Measurements from ENCODE around the gene SLC4A1AP. TPM values are rescaled to one million over a fixed set of nuclear protein-coding genes. Genes with fewer than 3 reads are reported as not detected.
A peak's percentile ranks its signal among the peaks of the same experiment; 100 is the strongest.

Gene SLC4A1AP
- total RNA-seq, 1 experiment from 2014 or later, result 29.1 TPM

GRCh38 chr2:27634291-27634690, 29.4 kb upstream of the SLC4A1AP start:
- H2AFZ ChIP-seq (ENCODE audit: low read length), result no peak overlapping the region
- DNase-seq (no peak), ATAC-seq (no peak)
- TF ChIP-seq, protein P1, sequence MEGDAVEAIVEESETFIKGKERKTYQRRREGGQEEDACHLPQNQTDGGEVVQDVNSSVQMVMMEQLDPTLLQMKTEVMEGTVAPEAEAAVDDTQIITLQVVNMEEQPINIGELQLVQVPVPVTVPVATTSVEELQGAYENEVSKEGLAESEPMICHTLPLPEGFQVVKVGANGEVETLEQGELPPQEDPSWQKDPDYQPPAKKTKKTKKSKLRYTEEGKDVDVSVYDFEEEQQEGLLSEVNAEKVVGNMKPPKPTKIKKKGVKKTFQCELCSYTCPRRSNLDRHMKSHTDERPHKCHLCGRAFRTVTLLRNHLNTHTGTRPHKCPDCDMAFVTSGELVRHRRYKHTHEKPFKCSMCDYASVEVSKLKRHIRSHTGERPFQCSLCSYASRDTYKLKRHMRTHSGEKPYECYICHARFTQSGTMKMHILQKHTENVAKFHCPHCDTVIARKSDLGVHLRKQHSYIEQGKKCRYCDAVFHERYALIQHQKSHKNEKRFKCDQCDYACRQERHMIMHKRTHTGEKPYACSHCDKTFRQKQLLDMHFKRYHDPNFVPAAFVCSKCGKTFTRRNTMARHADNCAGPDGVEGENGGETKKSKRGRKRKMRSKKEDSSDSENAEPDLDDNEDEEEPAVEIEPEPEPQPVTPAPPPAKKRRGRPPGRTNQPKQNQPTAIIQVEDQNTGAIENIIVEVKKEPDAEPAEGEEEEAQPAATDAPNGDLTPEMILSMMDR (conservative IDR thresholded peaks at IDR 0.05; ENCODE audit: low read depth, low read length), result no peak
- TF ChIP-seq EZH2phosphoT487 (IDR thresholded peaks at IDR 0.05; ENCODE audit: borderline replicate concordance, low read length) (no peak), EZH2 (IDR thresholded peaks at IDR 0.05; ENCODE audit: low read length, unreplicated experiment) (no peak)
- peaks cover 31% of the 10 kb centered on the region for H3K79me2 ChIP-seq (ENCODE audit: low read length)
- H4K20me1 ChIP-seq (ENCODE audit: low read length), result no peaks in the 10 kb centered on the region
- no TSS peak for BruUV-seq (replicated peaks)
- ChIA-PET CTCF (no interaction called here), POLR2A (ENCODE audit: unreplicated experiment) (no interaction called here)
- H3K27me3 ChIP-seq (ENCODE audit: low read length), result no peaks in the 10 kb centered on the region
- H3K9me2 ChIP-seq (replicated peaks; ENCODE audit: low read length), result no peaks in the 10 kb centered on the region
- peaks cover 5% of the 10 kb centered on the region for H3F3A ChIP-seq (ENCODE audit: low read length, unreplicated experiment)
- H3K4me3 ChIP-seq (ENCODE audit: low read length), result no peak overlapping the region
- no peak overlapping the region for H3K27ac ChIP-seq (ENCODE audit: low read length)
- no peak overlapping the region for H3K9ac ChIP-seq (ENCODE audit: low read length)
- peaks cover 39% of the 10 kb centered on the region for H3K36me3 ChIP-seq (ENCODE audit: low read depth, low read length)
- no peak overlapping the region for H3K4me2 ChIP-seq (ENCODE audit: low read length)
- no peaks in the 10 kb centered on the region for H3K9me3 ChIP-seq (ENCODE audit: low read length)
- intact Hi-C loops (cut with micrococcal nuclease), result no loop called here
- peaks cover 25% of the 10 kb centered on the region for H3K4me1 ChIP-seq (ENCODE audit: insufficient read depth, low read length)

GRCh38 chr2:27636766-27637165, 26.9 kb upstream of the SLC4A1AP start:
- ATAC-seq (no peak), DNase-seq (no peak)
- TF ChIP-seq, protein P1 (conservative IDR thresholded peaks at IDR 0.05; ENCODE audit: low read depth, low read length), result no peak
- TF ChIP-seq EZH2 (IDR thresholded peaks at IDR 0.05; ENCODE audit: low read length, unreplicated experiment) (no peak), EZH2phosphoT487 (IDR thresholded peaks at IDR 0.05; ENCODE audit: borderline replicate concordance, low read length) (no peak)
- Histone ChIP-seq H3K9ac (ENCODE audit: low read length) (no peak overlapping the region), H3K36me3 (ENCODE audit: low read depth, low read length) (peaks cover 49% of the 10 kb centered on the region), H3K9me2 (replicated peaks; ENCODE audit: low read length) (no peaks in the 10 kb centered on the region), H3K4me3 (ENCODE audit: low read length) (no peak overlapping the region), H3F3A (ENCODE audit: low read length, unreplicated experiment) (peaks cover 5% of the 10 kb centered on the region), H2AFZ (ENCODE audit: low read length) (no peak overlapping the region), H3K9me3 (ENCODE audit: low read length) (no peaks in the 10 kb centered on the region), H3K27ac (ENCODE audit: low read length) (no peak overlapping the region), H3K79me2 (ENCODE audit: low read length) (peaks cover 6% of the 10 kb centered on the region), H3K27me3 (ENCODE audit: low read length) (no peaks in the 10 kb centered on the region), H3K4me1 (ENCODE audit: insufficient read depth, low read length) (peaks cover 22% of the 10 kb centered on the region), H4K20me1 (ENCODE audit: low read length) (no peaks in the 10 kb centered on the region), H3K4me2 (ENCODE audit: low read length) (no peak overlapping the region)
- CTCF ChIA-PET, result no interaction called here
- BruUV-seq (replicated peaks), result no TSS peak
- intact Hi-C loops (cut with micrococcal nuclease), result no loop called here
- POLR2A ChIA-PET (ENCODE audit: unreplicated experiment), result no interaction called here

DNA sequence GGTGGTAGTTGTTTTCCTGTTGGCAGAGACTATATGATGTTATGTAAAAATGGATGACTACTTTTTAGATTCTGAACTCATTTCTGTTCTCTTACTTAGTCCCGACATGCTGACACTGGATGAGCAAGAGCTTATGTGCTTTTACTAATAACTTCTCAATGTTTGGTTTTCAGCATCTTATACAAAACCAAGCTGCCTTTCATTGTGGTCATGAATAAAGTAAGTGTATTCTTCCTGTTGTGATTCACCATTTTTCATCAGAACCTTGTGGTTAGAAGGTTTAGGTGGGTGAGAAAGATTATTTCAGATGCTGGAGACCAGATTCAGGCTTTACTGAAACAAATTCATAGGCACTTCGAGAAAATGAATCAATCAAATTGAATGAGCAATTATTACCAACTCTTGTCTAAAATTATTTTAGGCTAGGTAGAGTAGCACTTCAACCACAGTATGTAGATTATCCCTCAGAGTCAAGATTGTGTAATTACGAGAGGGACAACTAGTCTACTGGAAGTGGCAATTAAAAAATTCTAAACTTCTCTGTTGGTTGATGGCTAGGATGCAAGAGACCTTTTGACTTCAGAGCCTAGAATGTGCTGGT, 25.6 kb upstream of the SLC4A1AP start:
- peak overlapping the region; percentile 81 for H3K27ac ChIP-seq (ENCODE audit: low read length)
- ATAC-seq, result peak; percentile 93
- peak overlapping the region; percentile 25; the same call in 1 of the 2 replicates for H3K9ac ChIP-seq (ENCODE audit: low read length)

More for the DNA sequence above, 25.6 kb upstream of the SLC4A1AP start:
- ChIA-PET POLR2A (ENCODE audit: unreplicated experiment) (no interaction called here), CTCF (interaction anchor here (0.5 kb wide), 1 partner anchor 68 kb away, joined by 3 read pairs; no protein-coding TSS in a partner anchor)
- no peak overlapping the region for H2AFZ ChIP-seq (ENCODE audit: low read length)
- TF ChIP-seq EZH2phosphoT487 (IDR thresholded peaks at IDR 0.05; ENCODE audit: borderline replicate concordance, low read length) (no peak), EZH2 (IDR thresholded peaks at IDR 0.05; ENCODE audit: low read length, unreplicated experiment) (no peak)
- TF ChIP-seq, protein P1 (conservative IDR thresholded peaks at IDR 0.05; ENCODE audit: low read depth, low read length), result no peak
- no TSS peak for BruUV-seq (replicated peaks)
- H3K9me2 ChIP-seq (replicated peaks; ENCODE audit: low read length), result no peaks in the 10 kb centered on the region
- no peaks in the 10 kb centered on the region for H3K27me3 ChIP-seq (ENCODE audit: low read length)
- H4K20me1 ChIP-seq (ENCODE audit: low read length), result no peaks in the 10 kb centered on the region
- no peaks in the 10 kb centered on the region for H3K9me3 ChIP-seq (ENCODE audit: low read length)
- H3K4me1 ChIP-seq (ENCODE audit: insufficient read depth, low read length), result peaks cover 22% of the 10 kb centered on the region
- H3K79me2 ChIP-seq (ENCODE audit: low read length), result no peaks in the 10 kb centered on the region
- H3K4me3 ChIP-seq (ENCODE audit: low read length), result no peak overlapping the region
- DNase-seq, result peak; percentile 82
- H3K4me2 ChIP-seq (ENCODE audit: low read length), result peak overlapping the region; percentile 21
- H3K36me3 ChIP-seq (ENCODE audit: low read depth, low read length), result peaks cover 40% of the 10 kb centered on the region
- intact Hi-C loops (cut with micrococcal nuclease), result no loop called here
- peaks cover 5% of the 10 kb centered on the region for H3F3A ChIP-seq (ENCODE audit: low read length, unreplicated experiment)
